Measurements from ENCODE around the gene COX19.
"Not testable (repeated sequence)": the region's sequence is repeated elsewhere in the genome, so short reads cannot be mapped to it uniquely, and the experiment has no call there.

The COX19 gene

DNA sequence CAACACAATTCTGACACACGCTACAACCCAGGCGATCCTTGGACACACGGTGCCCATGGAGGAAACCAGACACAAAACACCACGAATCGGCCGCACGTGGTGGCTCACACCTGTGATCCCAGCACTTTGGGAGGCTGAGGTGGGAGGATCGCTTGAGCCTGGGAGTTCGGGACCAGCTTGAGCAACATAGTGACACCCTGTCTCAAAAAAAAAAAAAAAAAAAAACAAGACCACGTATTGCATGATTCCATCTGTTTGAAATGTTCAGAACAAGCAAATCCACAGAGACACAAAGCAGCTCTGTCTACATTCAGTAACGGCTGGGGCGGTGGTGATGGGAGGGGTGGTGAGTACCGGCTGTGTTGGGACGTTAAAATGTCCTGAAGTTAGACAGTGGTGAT lies 46.0 kb downstream of the COX19 start:
- TF ChIP-seq POLR2A (IDR thresholded peaks at IDR 0.05; ENCODE audit: extremely low read depth, insufficient read length) (no peak), MYC (IDR thresholded peaks at IDR 0.05; ENCODE audit: low read depth, low read length) (no peak)
- TF ChIP-seq, protein P1, sequence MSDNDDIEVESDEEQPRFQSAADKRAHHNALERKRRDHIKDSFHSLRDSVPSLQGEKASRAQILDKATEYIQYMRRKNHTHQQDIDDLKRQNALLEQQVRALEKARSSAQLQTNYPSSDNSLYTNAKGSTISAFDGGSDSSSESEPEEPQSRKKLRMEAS (IDR thresholded peaks at IDR 0.05; ENCODE audit: low read depth, low read length), result no peak
- TF ChIP-seq, protein P2, sequence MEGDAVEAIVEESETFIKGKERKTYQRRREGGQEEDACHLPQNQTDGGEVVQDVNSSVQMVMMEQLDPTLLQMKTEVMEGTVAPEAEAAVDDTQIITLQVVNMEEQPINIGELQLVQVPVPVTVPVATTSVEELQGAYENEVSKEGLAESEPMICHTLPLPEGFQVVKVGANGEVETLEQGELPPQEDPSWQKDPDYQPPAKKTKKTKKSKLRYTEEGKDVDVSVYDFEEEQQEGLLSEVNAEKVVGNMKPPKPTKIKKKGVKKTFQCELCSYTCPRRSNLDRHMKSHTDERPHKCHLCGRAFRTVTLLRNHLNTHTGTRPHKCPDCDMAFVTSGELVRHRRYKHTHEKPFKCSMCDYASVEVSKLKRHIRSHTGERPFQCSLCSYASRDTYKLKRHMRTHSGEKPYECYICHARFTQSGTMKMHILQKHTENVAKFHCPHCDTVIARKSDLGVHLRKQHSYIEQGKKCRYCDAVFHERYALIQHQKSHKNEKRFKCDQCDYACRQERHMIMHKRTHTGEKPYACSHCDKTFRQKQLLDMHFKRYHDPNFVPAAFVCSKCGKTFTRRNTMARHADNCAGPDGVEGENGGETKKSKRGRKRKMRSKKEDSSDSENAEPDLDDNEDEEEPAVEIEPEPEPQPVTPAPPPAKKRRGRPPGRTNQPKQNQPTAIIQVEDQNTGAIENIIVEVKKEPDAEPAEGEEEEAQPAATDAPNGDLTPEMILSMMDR (IDR thresholded peaks at IDR 0.05; ENCODE audit: low read depth, low read length), result no peak
- DNase-seq (ENCODE audit: low read depth), result no peak

DNA sequence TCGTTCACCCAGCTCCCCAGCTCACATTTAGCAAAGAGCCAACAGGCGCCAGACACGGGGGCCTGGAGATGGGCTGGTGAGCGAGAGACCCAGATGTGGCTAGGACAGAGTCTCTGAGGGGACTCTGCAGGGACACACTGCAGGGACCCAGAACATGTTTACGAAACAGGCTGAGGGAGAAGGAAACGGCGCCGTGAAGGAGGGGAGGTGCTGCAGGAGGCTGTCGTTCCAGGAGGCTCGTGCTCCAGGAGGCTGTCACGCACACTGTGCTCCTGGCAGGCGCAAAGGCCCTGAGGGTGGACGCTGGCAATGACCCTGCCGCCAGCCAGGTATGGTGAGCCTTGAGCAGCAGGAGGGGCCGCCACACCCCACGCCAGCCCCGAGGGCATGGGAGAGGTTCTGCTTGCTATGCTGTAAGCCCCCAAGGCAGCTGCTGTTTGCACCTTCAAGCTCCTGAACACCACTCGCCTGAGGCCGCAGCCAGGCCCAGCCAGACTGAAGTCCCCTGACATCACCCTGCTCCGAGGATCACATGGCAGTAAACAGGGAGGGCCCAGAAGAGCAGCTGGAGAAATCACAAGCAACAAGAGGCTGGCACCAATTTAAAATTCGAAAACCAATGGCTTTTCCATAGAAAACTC lies 48.2 kb downstream of the COX19 start:
- no peak overlapping the region for H3K4me3 ChIP-seq (ENCODE audit: low read depth, low read length)
- peak; percentile 68 for DNase-seq (ENCODE audit: low read depth)
- TF ChIP-seq POLR2A (IDR thresholded peaks at IDR 0.05; ENCODE audit: extremely low read depth, insufficient read length) (no peak), MYC (IDR thresholded peaks at IDR 0.05; ENCODE audit: low read depth, low read length) (no peak)
- TF ChIP-seq, protein P1 (IDR thresholded peaks at IDR 0.05; ENCODE audit: low read depth, low read length), result no peak
- TF ChIP-seq, protein P2 (IDR thresholded peaks at IDR 0.05; ENCODE audit: low read depth, low read length), result no peak

More for the DNA sequence above, 46.0 kb downstream of the COX19 start:
- no peak overlapping the region for H3K4me3 ChIP-seq (ENCODE audit: low read depth, low read length)

DNA sequence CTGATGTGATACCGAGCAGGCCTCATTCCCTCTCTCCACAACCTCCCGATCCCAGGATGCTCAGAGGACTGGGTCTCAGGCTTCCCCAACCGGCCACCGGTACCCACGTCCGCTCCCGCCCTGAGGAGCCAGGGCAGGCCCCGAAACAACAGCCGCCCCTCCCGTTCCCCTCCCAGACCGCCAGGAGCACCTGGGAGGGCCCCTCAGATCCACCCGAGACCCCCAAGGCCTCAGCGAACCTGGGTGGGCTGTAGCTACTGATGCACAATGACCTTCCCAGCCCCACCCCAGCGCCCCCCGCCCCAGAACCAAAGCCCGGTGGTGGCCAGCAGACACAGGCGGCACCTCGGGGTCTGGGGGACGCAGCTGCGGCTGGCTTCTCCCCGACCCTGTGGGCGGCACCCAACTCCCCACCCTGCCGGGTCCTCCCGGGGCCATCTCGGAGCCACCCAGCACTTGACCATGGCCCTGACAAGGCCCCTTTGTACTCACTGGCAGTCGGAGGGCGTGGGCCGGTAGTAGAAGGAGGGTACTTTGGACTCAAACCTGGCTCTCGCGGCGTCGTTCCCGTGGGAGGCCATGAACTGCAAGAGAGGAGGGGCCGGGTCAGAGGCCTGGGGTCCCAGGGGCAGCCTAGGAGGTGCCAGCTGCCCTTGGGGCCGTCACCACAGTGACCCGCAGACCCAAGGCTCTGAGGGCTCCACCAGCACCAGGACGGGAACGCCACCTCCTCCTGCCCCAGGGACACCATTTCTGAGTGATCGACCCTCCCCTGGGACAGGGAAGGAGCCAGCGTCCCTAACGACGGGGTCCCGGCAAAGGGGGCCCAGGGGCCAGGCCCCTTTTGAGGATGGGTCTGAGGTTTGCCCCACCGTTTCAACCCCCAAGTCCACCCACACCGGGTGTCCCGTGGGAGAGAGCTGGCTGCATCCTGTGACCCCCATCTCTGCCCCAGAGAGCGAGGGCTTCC lies 49.0 kb downstream of the COX19 start:
- no peak for DNase-seq (ENCODE audit: low read depth)
- H3K4me3 ChIP-seq (ENCODE audit: low read depth, low read length), result no peak overlapping the region
- TF ChIP-seq, protein P2 (IDR thresholded peaks at IDR 0.05; ENCODE audit: low read depth, low read length), result no peak
- TF ChIP-seq, protein P1 (IDR thresholded peaks at IDR 0.05; ENCODE audit: low read depth, low read length), result no peak
- TF ChIP-seq MYC (IDR thresholded peaks at IDR 0.05; ENCODE audit: low read depth, low read length), result no peak
- no peak for TF ChIP-seq POLR2A (IDR thresholded peaks at IDR 0.05; ENCODE audit: extremely low read depth, insufficient read length)

DNA sequence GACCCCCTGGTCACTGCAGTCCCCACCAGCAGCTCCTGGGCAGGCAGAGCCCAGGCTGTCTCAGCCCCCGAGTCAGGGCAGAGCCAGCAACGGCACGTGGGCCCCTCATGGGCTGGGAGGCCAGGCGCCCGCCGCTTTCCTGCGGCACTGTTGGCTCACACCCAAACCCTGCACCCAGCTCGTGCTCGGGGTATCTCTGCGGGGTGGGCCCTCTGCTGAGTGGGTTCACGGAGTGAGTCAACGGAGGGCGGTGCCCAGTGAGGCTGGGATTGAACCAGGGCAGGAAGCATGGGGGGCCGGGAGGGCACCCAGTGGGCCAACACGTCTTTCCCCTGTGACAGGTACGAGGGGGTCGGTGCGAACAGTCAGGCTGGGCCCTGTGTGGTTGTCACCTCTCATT lies 49.7 kb downstream of the COX19 start:
- no peak for DNase-seq (ENCODE audit: low read depth)
- no peak overlapping the region for H3K4me3 ChIP-seq (ENCODE audit: low read depth, low read length)
- no peak for TF ChIP-seq POLR2A (IDR thresholded peaks at IDR 0.05; ENCODE audit: extremely low read depth, insufficient read length)
- TF ChIP-seq MYC (IDR thresholded peaks at IDR 0.05; ENCODE audit: low read depth, low read length), result no peak
- TF ChIP-seq, protein P1 (IDR thresholded peaks at IDR 0.05; ENCODE audit: low read depth, low read length), result no peak
- TF ChIP-seq, protein P2 (IDR thresholded peaks at IDR 0.05; ENCODE audit: low read depth, low read length), result no peak

DNA sequence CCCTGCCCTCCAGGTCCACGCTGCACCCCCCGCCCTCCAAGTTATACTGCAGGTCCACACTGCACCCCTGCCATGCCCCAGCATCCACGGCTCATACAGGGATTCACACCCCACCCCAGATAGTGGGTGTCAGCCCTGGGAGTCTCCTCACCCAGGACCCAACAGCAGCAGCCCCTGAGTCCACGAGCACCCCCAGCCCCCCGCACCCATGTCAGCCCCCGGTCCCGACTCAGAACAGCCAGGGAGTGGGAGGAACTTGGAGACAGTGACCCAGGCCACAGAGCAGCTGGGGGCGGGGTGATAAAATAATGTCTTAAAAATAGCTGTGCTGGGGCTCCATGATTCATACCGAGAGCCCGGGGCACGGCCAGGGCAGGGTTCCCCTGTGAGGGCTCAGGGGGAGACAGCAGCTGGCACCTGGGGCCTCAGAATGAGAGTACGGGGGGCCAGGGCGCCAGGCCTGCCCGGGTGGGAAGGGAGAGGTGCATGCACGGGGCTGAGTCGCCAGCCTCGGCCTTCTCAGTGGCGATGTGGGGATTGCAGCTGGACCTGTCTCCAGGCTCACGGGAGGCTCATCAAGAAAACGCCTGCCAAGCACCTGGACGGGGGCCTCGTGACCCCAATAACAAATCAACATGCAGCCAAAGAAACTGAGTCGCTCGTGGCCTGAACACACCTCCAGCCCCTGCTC lies 50.7 kb downstream of the COX19 start:
- TF ChIP-seq, protein P2 (IDR thresholded peaks at IDR 0.05; ENCODE audit: low read depth, low read length), result no peak
- TF ChIP-seq, protein P1 (IDR thresholded peaks at IDR 0.05; ENCODE audit: low read depth, low read length), result no peak
- TF ChIP-seq MYC (IDR thresholded peaks at IDR 0.05; ENCODE audit: low read depth, low read length) (no peak), POLR2A (IDR thresholded peaks at IDR 0.05; ENCODE audit: extremely low read depth, insufficient read length) (no peak)
- peak; percentile 76 for DNase-seq (ENCODE audit: low read depth)
- no peak overlapping the region for H3K4me3 ChIP-seq (ENCODE audit: low read depth, low read length)

DNA sequence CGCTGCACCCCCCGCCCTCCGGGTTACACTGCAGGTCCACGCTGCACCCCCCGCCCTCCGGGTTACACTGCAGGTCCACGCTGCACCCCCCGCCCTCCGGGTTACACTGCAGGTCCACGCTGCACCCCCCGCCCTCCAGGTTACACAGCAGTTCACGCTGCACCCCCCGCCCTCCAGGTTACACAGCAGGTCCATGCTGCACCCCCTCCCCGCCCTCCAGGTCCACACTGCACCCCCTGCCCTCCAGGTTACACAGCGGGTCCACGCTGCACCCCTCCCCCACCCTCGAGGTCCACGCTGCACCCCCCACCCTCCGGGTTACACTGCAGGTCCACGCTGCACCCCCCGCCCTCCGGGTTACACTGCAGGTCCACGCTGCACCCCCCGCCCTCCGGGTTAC lies 51.3 kb downstream of the COX19 start:
- H3K4me3 ChIP-seq (ENCODE audit: low read depth, low read length); DNase-seq (ENCODE audit: low read depth): not testable (repeated sequence)

All from NB4 (cell line).